ENCODE data around the gene CDH23.

DNA sequence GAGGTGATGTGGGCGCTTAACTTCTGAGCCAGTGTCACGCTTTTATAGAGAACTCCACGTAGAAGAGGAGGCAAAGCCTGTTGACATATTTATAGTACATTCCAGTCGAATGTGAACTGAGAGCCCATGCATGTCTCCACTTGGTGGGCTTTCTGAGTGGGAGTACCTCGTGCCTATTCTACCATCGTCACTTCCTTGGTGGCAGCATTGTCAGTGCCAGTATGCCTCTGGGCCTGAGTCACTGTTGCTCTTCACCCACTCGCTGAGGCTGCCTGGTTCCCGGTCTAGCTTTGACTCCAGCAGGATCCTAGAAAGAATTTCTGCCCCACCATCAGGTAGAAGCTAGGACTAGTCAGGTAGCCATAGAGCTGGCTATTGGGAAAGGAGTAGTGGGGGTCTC lies 30.0 kb upstream of the CDH23 start:
- TF ChIP-seq, protein P1, sequence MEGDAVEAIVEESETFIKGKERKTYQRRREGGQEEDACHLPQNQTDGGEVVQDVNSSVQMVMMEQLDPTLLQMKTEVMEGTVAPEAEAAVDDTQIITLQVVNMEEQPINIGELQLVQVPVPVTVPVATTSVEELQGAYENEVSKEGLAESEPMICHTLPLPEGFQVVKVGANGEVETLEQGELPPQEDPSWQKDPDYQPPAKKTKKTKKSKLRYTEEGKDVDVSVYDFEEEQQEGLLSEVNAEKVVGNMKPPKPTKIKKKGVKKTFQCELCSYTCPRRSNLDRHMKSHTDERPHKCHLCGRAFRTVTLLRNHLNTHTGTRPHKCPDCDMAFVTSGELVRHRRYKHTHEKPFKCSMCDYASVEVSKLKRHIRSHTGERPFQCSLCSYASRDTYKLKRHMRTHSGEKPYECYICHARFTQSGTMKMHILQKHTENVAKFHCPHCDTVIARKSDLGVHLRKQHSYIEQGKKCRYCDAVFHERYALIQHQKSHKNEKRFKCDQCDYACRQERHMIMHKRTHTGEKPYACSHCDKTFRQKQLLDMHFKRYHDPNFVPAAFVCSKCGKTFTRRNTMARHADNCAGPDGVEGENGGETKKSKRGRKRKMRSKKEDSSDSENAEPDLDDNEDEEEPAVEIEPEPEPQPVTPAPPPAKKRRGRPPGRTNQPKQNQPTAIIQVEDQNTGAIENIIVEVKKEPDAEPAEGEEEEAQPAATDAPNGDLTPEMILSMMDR (conservative IDR thresholded peaks at IDR 0.05), result no peak
- no peak for TF ChIP-seq EZH2 (IDR thresholded peaks at IDR 0.05; ENCODE audit: low read depth)
